Measurements from ENCODE around the gene AP1M1.

DNA sequence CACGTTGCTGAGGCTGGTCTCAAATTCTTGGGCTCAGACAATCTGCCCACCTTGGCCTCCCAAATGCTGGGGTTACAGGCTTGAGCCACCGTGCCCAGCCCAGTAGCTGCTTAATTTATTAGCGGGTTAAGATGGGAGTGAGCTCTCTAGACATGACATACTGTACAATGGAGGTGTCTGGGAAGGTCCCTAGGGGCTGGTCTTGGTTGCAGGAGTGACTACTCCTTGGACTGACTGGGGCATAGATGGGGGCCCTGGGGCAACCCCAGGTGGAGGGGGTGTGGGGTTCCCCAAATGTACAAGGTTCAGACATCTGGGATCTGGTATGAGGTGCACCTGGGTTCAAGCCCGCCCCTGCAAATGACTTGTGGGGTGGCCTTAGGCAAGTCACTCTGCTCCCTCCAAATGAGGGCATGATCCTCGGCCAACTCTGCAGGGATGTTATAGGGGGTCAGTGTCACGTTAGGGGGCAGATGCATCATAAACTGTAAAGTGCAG is 37.2 kb upstream of the AP1M1 start:
- TF ChIP-seq CTCF (IDR thresholded peaks at IDR 0.05) (no peak), POLR2A (IDR thresholded peaks at IDR 0.05) (no peak)

All from thyroid gland (tissue), 4 donors.